Measurements from ENCODE around the gene AUH. TPM values are rescaled to one million over a fixed set of nuclear protein-coding genes. Genes with fewer than 3 reads are reported as not detected.

Gene AUH
- total and polyA plus RNA-seq, 12 donors: 16.3 to 56.3 (median 44.2) TPM

DNA sequence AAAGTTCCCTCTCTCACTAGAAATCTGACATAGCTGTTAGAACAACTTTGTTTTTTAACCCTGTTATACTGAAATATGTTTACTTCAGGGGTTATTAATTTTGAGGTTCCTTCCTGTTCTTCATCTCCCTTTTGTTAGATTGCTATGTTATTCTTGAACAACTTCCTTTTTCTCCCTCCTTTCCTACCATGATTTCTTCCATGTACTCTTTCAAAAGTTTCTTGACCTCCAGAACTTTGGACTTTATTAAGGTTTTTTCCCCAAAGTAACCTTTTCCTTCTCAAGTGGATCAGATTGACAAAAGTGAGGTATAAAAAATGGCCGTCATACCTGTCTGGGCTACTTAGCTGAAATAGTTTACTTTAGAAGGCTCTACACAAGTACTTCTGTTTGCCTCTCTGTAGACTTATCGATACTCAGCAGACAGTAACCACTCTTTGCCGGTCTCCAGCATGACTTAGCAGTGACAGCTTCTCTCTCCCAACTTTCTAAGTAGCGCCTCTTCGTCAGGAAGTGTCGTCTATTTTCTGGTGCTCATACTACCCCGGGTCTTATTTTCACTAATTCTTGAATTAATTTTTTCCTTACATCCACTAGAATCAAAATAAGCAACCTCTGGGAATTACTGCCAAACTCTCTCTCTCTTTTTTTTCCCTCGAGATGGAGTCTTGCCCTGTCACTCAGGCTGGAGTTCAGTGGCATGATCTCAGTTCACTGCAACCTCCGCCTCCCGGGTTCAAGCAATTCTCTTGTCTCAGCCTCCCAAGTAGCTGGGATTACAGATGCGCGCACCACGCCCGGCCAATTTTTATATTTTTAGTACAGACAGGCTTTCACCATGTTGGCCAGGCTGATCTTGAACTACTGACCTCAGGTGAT is 42.2 kb upstream of the AUH start:
- intact Hi-C loops (cut with DNase I): loop anchor here in 1 of 10 donors (10.0 kb wide), 1 partner anchor 49 kb away; no protein-coding TSS in a partner anchor
- WGBS, 2 donors: 91 to 92% methylated on average over 14 of the region's 14 CpGs
- no peak overlapping the region for H3K4me3 ChIP-seq
- TF ChIP-seq, protein P1, sequence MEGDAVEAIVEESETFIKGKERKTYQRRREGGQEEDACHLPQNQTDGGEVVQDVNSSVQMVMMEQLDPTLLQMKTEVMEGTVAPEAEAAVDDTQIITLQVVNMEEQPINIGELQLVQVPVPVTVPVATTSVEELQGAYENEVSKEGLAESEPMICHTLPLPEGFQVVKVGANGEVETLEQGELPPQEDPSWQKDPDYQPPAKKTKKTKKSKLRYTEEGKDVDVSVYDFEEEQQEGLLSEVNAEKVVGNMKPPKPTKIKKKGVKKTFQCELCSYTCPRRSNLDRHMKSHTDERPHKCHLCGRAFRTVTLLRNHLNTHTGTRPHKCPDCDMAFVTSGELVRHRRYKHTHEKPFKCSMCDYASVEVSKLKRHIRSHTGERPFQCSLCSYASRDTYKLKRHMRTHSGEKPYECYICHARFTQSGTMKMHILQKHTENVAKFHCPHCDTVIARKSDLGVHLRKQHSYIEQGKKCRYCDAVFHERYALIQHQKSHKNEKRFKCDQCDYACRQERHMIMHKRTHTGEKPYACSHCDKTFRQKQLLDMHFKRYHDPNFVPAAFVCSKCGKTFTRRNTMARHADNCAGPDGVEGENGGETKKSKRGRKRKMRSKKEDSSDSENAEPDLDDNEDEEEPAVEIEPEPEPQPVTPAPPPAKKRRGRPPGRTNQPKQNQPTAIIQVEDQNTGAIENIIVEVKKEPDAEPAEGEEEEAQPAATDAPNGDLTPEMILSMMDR (IDR thresholded peaks at IDR 0.05): no peak
- H3K36me3 ChIP-seq: peaks cover 0 to 20% (median 0%) of the 10 kb centered on the region in 9 donors
- peak overlapping the region in 1 of 10 donors; percentile 18 for H3K27ac ChIP-seq
- ATAC-seq (no peak), DNase-seq (no peak)
- H3K9me3 ChIP-seq: no peaks in the 10 kb centered on the region
- peaks cover 0 to 22% (median 0%) of the 10 kb centered on the region in 9 donors for H3K4me1 ChIP-seq
- no peaks in the 10 kb centered on the region for H3K27me3 ChIP-seq

DNA sequence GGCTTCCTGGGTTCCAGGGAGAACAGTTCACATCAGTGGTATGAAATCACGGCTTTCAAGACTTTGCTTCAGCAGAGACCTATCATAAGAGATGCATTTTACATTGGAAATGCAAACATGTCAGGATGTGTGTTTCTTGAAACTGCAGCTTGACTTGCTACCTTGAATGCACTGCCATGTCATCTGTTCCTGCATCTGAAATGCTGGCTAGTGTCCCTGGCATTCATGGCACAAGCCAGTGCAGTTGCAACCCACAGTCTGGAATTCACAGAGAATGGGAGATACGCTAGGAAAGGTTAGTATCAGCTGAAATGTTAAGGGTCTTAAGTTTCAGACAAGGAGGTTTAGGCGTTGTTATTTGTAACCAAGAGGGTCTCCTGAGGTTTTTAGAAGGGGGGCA is 37.2 kb upstream of the AUH start:
- Histone ChIP-seq H3K4me1 (peaks cover 0 to 32% (median 0%) of the 10 kb centered on the region in 9 donors), H3K27ac (no peak overlapping the region), H3K36me3 (no peaks in the 10 kb centered on the region), H3K4me3 (no peak overlapping the region), H3K9me3 (no peaks in the 10 kb centered on the region), H3K27me3 (no peaks in the 10 kb centered on the region)
- DNase-seq (no peak), ATAC-seq (no peak)
- intact Hi-C loops (cut with DNase I): no loop called here
- TF ChIP-seq, protein P1 (IDR thresholded peaks at IDR 0.05): no peak
- WGBS, 2 donors: 78 to 95% methylated on average over 3 of the region's 3 CpGs

DNA sequence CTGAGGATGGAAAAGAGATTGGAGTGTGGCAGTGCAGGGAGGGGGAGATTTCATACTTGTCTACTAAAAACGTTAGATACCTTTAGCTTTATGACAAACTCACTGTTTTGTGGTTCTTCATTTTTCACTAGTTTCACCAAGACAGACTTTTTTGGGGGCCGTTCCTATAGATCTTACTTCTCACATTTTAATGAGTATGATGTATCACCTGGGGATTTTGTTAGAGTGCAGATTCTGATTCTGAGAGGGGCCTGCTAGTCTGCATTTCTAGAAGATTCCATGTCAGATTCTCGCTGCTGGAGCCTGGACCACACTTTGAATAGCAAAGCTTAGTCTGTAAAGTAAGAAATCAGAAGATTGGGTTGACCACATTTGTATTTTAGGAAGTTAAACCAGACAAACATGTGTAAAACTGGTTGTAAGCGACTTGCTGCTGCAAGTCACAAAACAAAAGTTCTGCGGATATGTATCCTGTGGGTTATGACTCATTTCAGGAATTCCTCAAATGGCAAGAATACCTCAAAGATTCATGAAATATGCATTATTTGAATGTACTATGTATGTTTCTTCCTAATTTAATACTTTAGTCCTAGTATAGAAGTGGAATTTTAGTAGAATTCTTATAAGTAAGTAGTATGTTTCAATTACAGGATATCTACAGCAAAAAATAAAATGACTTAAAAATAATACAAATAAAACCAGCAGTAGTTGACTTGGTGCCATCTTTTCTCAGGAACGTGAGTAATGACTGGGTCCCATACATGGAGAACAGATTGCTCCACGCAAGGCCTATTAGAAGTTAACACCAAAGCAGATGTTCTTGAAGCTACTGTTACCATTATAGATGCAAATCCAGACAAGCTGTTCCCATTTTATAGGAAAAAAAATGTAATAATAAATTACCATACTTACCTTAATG is 34.1 kb upstream of the AUH start:
- Histone ChIP-seq H3K9me3 (no peaks in the 10 kb centered on the region), H3K36me3 (no peaks in the 10 kb centered on the region), H3K27ac (peak overlapping the region in 1 of 10 donors; percentile 33), H3K4me3 (no peak overlapping the region), H3K27me3 (no peaks in the 10 kb centered on the region), H3K4me1 (peaks cover 0 to 24% (median 0%) of the 10 kb centered on the region in 9 donors)
- DNase-seq: no peak
- TF ChIP-seq, protein P1 (IDR thresholded peaks at IDR 0.05): no peak
- ATAC-seq: no peak
- 75 to 80% methylated on average over 7 of the region's 7 CpGs for WGBS, 2 donors
- intact Hi-C loops (cut with DNase I): no loop called here

DNA sequence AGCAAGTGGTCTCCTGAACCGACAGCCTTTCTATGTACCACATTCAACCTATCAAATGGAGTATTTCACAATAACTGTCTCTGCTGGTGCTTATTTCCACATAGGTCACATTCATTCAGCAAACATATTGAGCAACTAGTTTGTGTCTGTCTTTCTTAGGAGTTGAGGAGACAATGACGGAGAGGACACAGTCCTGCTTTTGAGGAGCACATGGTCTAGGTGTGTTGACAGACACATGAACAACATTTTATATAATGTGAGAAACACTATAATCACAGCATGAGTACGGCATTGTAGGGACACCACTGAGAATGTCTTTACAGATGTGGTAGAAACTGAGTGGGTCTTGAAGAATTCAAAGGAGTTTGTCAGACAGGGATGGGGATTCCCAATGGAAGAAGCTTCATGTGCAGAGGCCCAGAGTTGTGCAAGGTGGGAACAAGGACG is 33.4 kb upstream of the AUH start:
- TF ChIP-seq, protein P1 (IDR thresholded peaks at IDR 0.05): no peak
- peaks cover 0 to 24% (median 0%) of the 10 kb centered on the region in 9 donors for H3K4me1 ChIP-seq
- H3K36me3 ChIP-seq: no peaks in the 10 kb centered on the region
- no peaks in the 10 kb centered on the region for H3K27me3 ChIP-seq
- peak in 1 of 8 donors; percentile 29 for ATAC-seq
- no peak overlapping the region for H3K4me3 ChIP-seq
- DNase-seq: no peak
- peak overlapping the region in 1 of 10 donors; percentile 33 for H3K27ac ChIP-seq
- intact Hi-C loops (cut with DNase I): no loop called here
- no peaks in the 10 kb centered on the region for H3K9me3 ChIP-seq
- 84% methylated on average over 4 of the region's 4 CpGs for WGBS, 2 donors

Measured in heart right ventricle (tissue), 16 donors.